H54 (cell line): ENCODE results near the gene NCEH1.

ENCODE experiments used
- DNase-seq: peaks from one replicate; pipeline ENCODE4 v3.0.0; 2011; ENCODE audit warnings: low spot score, mixed read lengths; ENCODE audit not compliant: insufficient read length
- FAIRE-seq: peaks from 3 replicates; lab custom pipeline; 2011; peaks lifted over from hg19 to GRCh38; lab: Jason Lieb, UNC
- POLR2A ChIP-seq: IDR thresholded peaks from 2 replicates; pipeline ENCODE4 v1.6.1; 2011; ENCODE audit warnings: low read depth, mild to moderate bottlenecking, low read length

Gene NCEH1

DNA sequence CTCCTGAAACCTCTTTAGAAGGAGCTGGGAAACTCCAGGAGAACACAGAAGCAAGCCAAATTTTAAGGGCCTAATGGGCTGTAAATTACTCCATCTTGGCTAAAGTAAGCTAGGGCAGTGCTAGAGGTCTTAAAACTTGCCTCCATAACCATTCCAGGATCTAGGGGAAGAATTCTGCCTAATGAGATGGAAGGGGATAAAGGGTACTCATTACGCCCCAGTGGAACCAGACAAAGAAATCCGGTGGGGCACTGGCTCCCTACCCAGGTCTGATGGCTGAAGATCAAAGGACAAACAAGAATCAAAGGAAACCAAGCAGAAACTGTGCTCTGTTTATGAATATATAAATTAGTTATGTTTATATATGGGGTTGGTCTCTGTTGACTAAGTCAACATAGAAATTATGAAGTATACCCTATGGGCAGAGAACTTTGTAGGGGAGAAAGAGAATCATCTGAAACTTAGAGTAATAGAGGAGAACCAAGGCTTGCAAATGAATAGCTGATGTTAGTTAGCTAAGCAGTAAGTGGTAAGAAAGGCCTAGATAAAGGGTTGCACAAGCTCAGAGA is 57.8 kb downstream of the NCEH1 start:
- no peak for TF ChIP-seq POLR2A
- no peak for FAIRE-seq
- no peak for DNase-seq

DNA sequence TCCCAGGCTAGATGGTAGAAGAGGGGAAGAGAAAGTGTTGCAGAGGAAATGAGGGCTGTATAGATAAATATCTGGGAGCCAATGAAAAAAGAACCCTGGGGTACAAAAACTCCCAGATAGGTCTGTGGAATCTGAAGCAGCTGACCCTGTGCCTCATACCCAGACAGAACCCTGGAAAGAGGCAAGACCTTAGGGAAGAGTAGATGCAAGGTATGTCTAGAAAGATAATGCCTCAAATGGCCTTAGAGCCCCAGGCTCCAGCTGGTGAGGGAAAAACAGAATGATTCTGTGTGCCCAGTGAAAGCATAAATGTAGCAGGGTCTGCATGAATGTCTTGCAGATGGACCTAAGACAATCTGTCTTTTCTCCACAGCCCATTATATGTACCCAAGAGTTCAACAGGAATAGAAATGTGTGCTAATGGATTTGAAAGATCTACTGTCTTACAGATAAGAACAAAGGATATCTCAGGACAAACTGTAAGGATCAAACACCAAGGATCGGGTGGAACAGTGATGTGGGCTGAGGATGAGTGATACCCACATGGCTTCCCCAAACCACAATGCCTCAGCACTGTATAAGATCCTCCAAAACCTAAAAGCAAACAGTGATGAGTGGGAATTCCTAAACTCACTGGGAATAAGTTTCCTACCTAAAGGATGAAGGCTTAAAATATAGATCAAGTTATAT is 58.8 kb downstream of the NCEH1 start:
- DNase-seq = no peak
- FAIRE-seq = no peak
- TF ChIP-seq POLR2A = no peak

DNA sequence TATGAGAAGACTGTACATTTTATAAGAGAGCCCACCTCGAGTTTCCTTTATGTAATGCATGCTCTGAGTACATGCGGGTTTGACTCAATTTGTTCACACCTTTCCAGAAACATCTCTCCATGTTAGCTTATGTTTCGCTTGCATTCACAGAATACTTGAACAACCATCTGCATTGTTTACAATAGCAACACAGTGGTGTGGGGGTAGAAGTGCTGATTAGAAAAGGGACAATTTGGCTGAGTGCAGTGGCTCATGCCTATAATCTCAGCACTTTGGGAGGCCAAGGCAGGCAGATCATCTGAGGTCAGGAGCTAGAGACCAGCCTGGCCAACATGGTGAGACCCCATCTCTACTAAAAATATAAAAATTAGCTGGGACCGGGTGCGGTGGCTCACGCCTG is 60.9 kb downstream of the NCEH1 start:
- no peak for DNase-seq
- TF ChIP-seq POLR2A = no peak
- no peak for FAIRE-seq

DNA sequence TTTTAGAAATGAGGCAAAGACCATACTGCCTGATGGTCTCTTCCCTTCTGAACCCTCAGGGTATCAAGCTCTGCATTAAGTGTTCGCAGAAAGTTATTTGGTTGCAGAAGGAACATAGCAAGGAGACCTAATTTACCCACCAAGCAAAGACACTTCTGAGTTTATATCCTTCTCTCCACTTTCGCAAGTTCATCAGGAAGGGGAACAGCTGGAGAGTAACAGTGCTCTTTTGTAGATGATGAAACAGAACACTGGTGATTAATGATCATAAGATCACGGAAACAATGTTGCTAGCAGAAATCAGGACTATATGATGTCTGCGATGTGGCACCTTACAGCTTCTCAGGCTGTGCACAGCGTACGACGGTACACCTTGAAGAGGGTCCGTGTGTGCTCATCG is 62.1 kb downstream of the NCEH1 start:
- DNase-seq (no peak), FAIRE-seq (peak; percentile 52)
- no peak for TF ChIP-seq POLR2A

DNA sequence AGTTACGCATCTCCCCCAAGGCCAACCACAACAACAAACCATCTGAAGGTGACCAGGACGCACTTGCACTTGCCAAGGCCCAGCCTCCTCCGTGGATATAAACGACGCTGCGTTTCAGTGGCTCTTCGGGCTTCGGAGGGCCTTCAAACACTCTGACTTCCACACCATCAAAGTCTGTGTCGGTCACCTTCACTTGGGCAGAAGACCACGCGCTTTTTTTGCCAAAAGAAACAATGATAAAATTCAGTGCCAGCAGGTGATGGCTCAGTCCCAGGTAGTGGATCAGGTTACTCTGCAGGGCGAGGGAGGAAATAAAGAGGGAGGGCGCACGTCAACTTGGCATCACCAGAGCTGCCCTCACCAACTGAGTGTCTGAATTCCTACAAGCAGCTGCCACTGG is 63.0 kb downstream of the NCEH1 start:
- FAIRE-seq (no peak), DNase-seq (no peak)

DNA sequence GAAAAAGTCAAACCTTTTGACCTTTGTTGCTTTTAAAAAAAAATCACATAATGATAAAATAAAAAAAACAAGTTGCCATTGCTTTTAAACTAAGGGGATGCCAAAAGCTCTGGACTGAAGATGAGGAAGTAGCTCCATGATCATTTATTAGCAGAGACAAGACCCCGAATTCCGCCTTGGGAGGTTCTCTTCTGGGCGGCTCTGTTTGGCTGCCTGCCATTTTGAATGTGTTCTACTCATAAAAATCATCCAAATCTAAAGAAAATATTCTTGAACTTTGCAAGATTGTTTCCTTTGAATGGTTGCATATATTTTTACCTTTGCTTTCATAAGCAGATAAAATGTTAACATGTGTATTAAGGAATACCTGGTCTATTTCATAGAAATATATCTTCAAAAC is 63.8 kb downstream of the NCEH1 start:
- FAIRE-seq (no peak), DNase-seq (no peak)
- no peak for TF ChIP-seq POLR2A

More for the DNA sequence above, 63.0 kb downstream of the NCEH1 start:
- TF ChIP-seq POLR2A = no peak

DNA sequence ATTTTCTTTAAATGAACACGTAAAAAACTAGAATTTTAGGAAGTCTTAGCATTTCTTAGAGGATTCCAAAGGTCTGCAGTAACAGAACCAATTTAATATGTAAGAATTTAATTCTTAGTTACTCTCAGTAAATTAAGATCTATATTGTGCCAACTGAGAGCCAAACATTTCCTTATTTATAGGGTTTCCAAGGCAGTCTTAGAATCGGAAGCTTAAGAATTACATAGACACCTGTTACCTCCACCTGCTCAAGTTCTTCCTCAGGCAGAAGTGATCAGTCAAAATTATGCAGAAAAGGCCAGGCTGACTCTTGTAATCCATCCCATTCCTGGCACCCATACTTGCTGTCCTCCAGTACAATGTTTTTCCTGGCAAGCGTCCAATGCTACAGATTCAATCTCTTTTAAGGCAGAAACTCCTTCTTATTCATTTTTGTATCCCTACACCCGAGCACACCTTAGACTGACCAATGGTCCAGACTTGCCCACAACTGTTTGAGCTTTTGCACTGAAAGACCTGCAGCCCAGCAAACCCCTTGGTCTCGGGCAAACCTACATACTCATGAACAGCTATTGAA is 64.3 kb downstream of the NCEH1 start:
- no peak for TF ChIP-seq POLR2A
- FAIRE-seq = peak; percentile 82
- no peak for DNase-seq

DNA sequence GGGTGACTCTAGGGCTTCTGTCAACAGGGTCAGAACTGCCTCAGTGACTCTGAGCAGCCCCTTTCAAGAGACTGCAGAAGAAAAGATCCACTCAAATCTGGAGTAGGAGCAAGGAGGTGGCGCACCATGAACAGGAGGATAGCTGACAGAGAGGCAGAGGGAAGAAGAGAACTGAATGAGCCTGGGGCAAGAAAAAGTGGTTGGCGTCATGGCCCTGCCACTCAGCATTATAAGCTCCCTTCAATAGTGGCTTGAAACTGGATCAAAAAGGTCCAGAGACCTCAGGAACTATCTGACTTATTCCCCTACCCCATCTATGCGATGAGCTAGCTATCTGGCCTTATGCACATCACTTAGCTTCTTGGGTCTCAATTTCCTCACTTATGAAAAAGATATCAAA is 66.6 kb downstream of the NCEH1 start:
- no peak for TF ChIP-seq POLR2A
- DNase-seq (no peak), FAIRE-seq (no peak)

DNA sequence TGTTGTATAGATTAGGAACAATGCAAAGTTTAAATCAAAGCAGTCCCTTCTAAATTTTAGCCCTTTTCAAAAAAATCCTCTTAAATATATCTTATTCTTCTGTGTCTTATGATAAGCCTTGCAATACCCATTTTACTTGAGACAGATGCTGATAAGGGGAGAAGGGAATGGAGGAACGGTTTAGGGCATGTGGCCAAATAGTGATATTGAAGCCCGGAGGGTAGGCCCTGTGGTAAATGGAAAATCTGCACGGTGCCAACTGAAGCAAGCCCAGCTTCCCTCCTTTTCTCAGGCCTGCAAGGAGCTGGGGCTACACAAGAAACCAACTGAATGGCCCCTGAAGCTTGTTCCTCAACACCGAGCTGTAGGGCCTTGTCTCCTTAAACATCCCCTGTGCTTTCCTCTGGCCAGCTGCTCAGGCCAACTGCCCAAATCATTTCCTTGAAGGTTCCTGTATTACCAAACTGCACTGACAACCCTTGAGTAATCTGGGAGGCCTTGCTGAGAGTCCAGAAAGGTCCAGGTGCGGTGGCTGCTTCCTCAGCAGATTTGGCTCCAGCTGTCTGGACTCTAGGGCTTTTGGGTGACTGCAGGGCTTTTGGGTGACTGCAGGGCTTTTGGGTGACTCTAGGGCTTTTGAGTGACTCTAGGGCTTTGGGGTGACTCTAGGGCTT is 67.2 kb downstream of the NCEH1 start:
- TF ChIP-seq POLR2A = no peak
- DNase-seq (no peak), FAIRE-seq (no peak)

DNA sequence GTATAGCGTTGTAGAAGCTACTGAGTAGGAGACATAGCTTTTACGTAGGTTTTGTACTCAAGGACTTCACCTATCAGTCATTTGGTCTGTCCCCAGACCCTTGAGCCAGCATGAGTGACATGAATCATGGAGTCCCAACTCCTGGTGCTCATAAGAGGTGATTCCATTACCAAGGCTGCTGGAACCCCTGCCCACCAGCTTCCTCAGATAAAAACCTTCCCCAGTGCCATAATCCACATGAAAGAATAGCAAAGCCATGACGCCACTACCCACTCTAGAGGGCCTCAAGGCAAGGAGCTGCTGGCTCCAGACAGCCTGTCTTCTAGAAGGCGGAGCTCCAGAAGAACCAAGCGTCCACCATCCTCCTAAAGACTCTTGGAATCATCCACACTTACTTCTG is 69.6 kb downstream of the NCEH1 start:
- no peak for TF ChIP-seq POLR2A
- DNase-seq = no peak
- FAIRE-seq = no peak

DNA sequence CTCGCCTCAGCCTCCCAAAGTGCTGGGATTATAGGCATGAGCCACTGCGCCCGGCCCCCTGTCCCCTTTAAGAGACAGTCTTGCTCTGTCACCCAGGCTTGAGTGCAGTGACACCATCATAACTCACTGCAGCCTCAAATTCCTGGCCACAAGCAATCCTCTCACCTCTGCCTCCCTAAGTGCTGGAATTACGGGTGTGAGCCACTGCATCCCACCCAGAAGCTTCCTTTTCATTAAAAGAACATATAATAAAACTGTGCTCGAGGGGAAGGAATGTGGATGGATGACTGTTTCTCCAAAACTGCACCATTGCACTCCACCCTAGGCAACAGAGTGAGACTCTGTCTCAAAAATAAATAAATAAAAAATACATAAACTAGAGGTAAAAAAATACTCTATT is 70.1 kb downstream of the NCEH1 start:
- no peak for FAIRE-seq
- no peak for TF ChIP-seq POLR2A

DNA sequence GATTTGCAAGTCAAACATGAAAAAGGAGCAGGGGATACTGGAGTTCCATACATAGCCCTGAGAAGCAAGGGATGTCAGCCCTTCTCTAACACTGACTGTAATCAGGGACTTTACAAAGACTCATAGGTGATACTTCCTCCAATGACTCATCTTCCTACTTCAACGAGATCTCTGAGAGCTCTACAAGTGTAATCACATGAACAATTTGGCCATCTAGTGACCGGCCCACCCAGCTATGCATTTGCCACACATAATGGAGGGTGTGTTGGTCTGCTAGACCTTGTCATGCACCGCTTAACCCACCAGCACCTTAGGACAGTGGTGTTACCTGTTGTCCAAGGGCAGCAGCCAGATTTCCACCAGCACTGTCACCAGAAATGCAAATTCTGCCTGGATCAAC is 75.3 kb downstream of the NCEH1 start:
- DNase-seq (no peak), FAIRE-seq (peak; percentile 86)
- TF ChIP-seq POLR2A = no peak

More for the DNA sequence above, 70.1 kb downstream of the NCEH1 start:
- DNase-seq = no peak

DNA sequence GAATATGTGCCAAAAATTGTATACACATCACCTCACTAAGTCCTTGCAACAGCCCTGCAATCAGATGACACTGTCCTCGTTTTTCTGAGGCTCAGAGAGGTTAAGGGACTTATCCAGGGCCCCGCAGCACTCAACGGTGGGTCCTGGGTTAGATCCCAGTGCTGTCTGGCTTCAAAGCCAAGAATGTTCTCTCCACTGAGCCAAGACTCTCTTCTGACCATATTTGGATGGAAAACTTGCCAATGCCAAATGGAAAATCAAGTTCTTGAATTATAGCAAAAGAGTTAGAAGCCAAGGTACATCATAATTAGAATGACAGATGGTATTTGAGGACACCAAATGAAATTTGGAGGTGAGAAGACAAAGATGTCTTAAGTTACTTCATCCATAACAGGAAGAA is 75.9 kb downstream of the NCEH1 start:
- TF ChIP-seq POLR2A = no peak
- FAIRE-seq = no peak
- no peak for DNase-seq

DNA sequence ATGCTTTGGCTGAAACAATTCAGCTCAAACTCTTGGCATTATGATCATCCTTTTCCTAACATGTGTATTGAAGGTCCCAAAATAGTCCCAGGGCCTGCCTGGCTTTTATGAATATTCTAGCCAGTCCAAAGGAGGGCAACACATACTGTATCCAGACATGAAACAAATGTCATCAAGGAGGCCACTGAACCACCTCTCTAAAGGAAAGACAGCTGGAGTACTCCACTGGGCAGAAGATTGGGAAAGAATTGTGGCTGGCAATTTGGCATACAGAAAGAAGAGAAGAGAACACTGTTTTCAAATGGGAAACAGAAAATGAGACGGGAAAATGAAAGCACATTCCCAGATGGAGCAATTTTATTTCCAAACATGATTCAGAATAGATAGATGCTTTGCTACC is 80.6 kb downstream of the NCEH1 start:
- no peak for FAIRE-seq
- DNase-seq = no peak
- TF ChIP-seq POLR2A = no peak
